ENCODE results near the gene BCL11A. TPM values are rescaled to one million over a fixed set of nuclear protein-coding genes. Genes with fewer than 3 reads are reported as not detected.

The BCL11A gene
- total RNA-seq, 1 donor from 2014 or later: 6.7 TPM

DNA sequence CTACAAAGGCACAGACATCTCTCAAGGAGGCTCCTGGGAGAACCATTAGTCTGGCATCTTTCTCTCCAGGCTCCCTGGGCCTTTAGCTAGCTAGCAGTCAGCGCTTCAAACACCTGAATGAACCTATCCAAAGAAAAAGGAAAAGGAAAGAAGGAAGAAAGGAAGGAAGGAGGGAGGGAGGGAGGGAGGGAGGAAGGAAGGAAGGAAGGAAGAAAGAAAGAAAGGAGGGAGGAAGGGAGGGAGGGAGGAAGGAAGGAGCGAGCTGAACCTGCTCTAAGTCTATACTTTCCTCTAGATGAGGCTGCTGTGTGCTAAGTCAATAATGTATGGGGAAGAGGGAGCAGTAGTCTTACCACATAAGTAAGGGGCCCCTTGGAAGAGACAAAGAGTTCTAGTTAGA lies 5.1 kb upstream of the BCL11A start:
- no peaks in the 10 kb centered on the region for H3K36me3 ChIP-seq (ENCODE audit: control insufficient read depth, insufficient read depth, low read length)
- peaks cover 41% of the 10 kb centered on the region for H3K27me3 ChIP-seq (ENCODE audit: control insufficient read depth, insufficient read depth, low read length)
- DNase-seq (ENCODE audit: low read depth): no peak
- TF ChIP-seq, protein P1, sequence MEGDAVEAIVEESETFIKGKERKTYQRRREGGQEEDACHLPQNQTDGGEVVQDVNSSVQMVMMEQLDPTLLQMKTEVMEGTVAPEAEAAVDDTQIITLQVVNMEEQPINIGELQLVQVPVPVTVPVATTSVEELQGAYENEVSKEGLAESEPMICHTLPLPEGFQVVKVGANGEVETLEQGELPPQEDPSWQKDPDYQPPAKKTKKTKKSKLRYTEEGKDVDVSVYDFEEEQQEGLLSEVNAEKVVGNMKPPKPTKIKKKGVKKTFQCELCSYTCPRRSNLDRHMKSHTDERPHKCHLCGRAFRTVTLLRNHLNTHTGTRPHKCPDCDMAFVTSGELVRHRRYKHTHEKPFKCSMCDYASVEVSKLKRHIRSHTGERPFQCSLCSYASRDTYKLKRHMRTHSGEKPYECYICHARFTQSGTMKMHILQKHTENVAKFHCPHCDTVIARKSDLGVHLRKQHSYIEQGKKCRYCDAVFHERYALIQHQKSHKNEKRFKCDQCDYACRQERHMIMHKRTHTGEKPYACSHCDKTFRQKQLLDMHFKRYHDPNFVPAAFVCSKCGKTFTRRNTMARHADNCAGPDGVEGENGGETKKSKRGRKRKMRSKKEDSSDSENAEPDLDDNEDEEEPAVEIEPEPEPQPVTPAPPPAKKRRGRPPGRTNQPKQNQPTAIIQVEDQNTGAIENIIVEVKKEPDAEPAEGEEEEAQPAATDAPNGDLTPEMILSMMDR (IDR thresholded peaks at IDR 0.05; ENCODE audit: insufficient read depth, low read length, poor library complexity, severe bottlenecking): no peak
- no peak overlapping the region for H3K4me3 ChIP-seq (ENCODE audit: low read depth, low read length)

GRCh38 chr2:60557486-60557864 lies 4.0 kb upstream of the BCL11A start:
- Histone ChIP-seq H3K36me3 (ENCODE audit: control insufficient read depth, insufficient read depth, low read length) (no peaks in the 10 kb centered on the region), H3K27me3 (ENCODE audit: control insufficient read depth, insufficient read depth, low read length) (peaks cover 41% of the 10 kb centered on the region), H3K4me3 (ENCODE audit: low read depth, low read length) (no peak overlapping the region)
- TF ChIP-seq, protein P1 (IDR thresholded peaks at IDR 0.05; ENCODE audit: insufficient read depth, low read length, poor library complexity, severe bottlenecking): no peak
- no peak for DNase-seq (ENCODE audit: low read depth)

GRCh38 chr2:60556576-60557485 lies 3.4 kb upstream of the BCL11A start:
- peaks cover 41% of the 10 kb centered on the region for H3K27me3 ChIP-seq (ENCODE audit: control insufficient read depth, insufficient read depth, low read length)
- no peak for DNase-seq (ENCODE audit: low read depth)
- no peaks in the 10 kb centered on the region for H3K36me3 ChIP-seq (ENCODE audit: control insufficient read depth, insufficient read depth, low read length)
- TF ChIP-seq, protein P1 (IDR thresholded peaks at IDR 0.05; ENCODE audit: insufficient read depth, low read length, poor library complexity, severe bottlenecking): no peak
- H3K4me3 ChIP-seq (ENCODE audit: low read depth, low read length): no peak overlapping the region

DNA sequence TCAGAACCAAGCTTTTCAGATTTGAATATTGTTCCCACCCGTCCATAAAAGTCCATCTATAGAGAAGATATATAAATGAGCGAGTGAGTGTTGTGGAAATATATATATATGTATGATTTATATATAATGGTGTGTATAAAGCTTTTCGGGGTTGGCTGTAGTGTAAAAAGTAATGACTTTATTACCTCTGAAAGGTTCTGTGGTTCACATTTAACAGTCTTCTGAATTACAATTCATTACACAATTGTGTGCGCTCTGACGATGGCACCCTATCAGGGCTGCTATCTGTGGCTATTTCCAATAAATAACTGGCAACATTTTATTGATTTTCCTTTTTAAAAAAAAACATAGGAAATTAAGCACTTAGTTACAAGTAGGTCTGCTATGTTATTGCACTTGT lies 2.7 kb upstream of the BCL11A start:
- Histone ChIP-seq H3K27me3 (ENCODE audit: control insufficient read depth, insufficient read depth, low read length) (peaks cover 39% of the 10 kb centered on the region), H3K4me3 (ENCODE audit: low read depth, low read length) (no peak overlapping the region), H3K36me3 (ENCODE audit: control insufficient read depth, insufficient read depth, low read length) (no peaks in the 10 kb centered on the region)
- DNase-seq (ENCODE audit: low read depth): no peak
- TF ChIP-seq, protein P1 (IDR thresholded peaks at IDR 0.05; ENCODE audit: insufficient read depth, low read length, poor library complexity, severe bottlenecking): no peak

GRCh38 chr2:60555783-60556139 lies 2.3 kb upstream of the BCL11A start:
- Histone ChIP-seq H3K36me3 (ENCODE audit: control insufficient read depth, insufficient read depth, low read length) (no peaks in the 10 kb centered on the region), H3K4me3 (ENCODE audit: low read depth, low read length) (no peak overlapping the region), H3K27me3 (ENCODE audit: control insufficient read depth, insufficient read depth, low read length) (peaks cover 37% of the 10 kb centered on the region)
- TF ChIP-seq, protein P1 (IDR thresholded peaks at IDR 0.05; ENCODE audit: insufficient read depth, low read length, poor library complexity, severe bottlenecking): no peak
- DNase-seq (ENCODE audit: low read depth): no peak

Measured in kidney epithelial cell (primary cell).